Panc1 (cell line): ENCODE data around the gene FAM120C. TPM values are rescaled to one million over a fixed set of nuclear protein-coding genes. Genes with fewer than 3 reads are reported as not detected.

Source experiments
- ATAC-seq: fragments of 200-7000 bp; cut with Tn5 transposase; 2 replicates; pipeline ENCODE4 v1.9.1; 2020; ENCODE audit warnings: mild to moderate bottlenecking, moderate library complexity
- BruUV-seq: library from RNA; stranded (reverse); fragments of 400-500 nt; replicated peaks from 2 replicates; lab custom pipeline; 2021; lab: Mats Ljungman, UMichigan
- CTCF ChIA-PET: fragments of 300-600 bp; sonication (Branson Sonifier 250); formaldehyde crosslinking; loops from one replicate; lab custom pipeline; 2022; ENCODE audit warnings: antibody characterized with exemption; lab: Charles Lee
- POLR2A ChIA-PET: fragments of 300-600 bp; sonication (Branson Sonifier 250); formaldehyde crosslinking; loops from one replicate; lab custom pipeline; 2022; ENCODE audit warnings: antibody characterized with exemption; lab: Charles Lee
- DNase-seq: peaks from one replicate; pipeline ENCODE4 v3.0.0-alpha.2; 2010; ENCODE audit warnings: low read depth, low spot score
- H3K27ac ChIP-seq: 2 replicates; pipeline ENCODE4 v1.5.1; 2011; ENCODE audit warnings: mild to moderate bottlenecking, low read length, inconsistent platforms
- H3K27me3 ChIP-seq: fragments of 200-500 bp; sonication (Bioruptor generic); 2 replicates; pipeline ENCODE4 v1.6.0; 2014; ENCODE audit warnings: low read length, inconsistent platforms; ENCODE audit not compliant: control insufficient read depth, insufficient read depth
- H3K36me3 ChIP-seq: fragments of 200-500 bp; sonication (Bioruptor generic); 2 replicates; pipeline ENCODE4 v1.5.1; 2014; ENCODE audit warnings: inconsistent platforms, mild to moderate bottlenecking, low read length, moderate library complexity; ENCODE audit not compliant: control insufficient read depth, insufficient read depth
- H3K4me1 ChIP-seq: 2 replicates; pipeline ENCODE4 v1.5.1; 2011; ENCODE audit warnings: inconsistent platforms, mild to moderate bottlenecking, low read length, moderate library complexity; ENCODE audit not compliant: control insufficient read depth, insufficient read depth
- H3K4me3 ChIP-seq, 2 experiments: 2 replicates each; pipeline ENCODE4 v1.5.1; 2011 to 2012; ENCODE audit warnings: low read depth in 2 of 2, low read length in 2 of 2, mild to moderate bottlenecking in 2 of 2, inconsistent platforms in 1 of 2, moderate library complexity in 1 of 2
- H3K9me3 ChIP-seq: fragments of 200-500 bp; sonication (Bioruptor generic); 2 replicates; pipeline ENCODE4 v1.5.1; 2014; ENCODE audit warnings: low read depth, mild to moderate bottlenecking, inconsistent platforms, low read length, moderate library complexity; ENCODE audit not compliant: control insufficient read depth, insufficient read depth
- CTCF ChIP-seq: fragments of 450-650 bp; IDR thresholded peaks from 2 replicates; pipeline ENCODE4 v1.5.1; 2017; ENCODE audit warnings: mild to moderate bottlenecking
- POLR2AphosphoS5 ChIP-seq: IDR thresholded peaks from 2 replicates; pipeline ENCODE4 v1.6.1; 2012; ENCODE audit warnings: mild to moderate bottlenecking, low read depth, low read length, moderate library complexity
- SIN3A ChIP-seq: IDR thresholded peaks from 2 replicates; pipeline ENCODE4 v1.6.1; 2012; ENCODE audit warnings: low read depth, mild to moderate bottlenecking, low read length, moderate library complexity, borderline replicate concordance; ENCODE audit not compliant: insufficient read depth
- TCF7L2 ChIP-seq: IDR thresholded peaks from 2 replicates; pipeline ENCODE4 v1.6.1; 2011; ENCODE audit warnings: mild to moderate bottlenecking, low read depth, low read length, inconsistent platforms
- in situ Hi-C: cut with HindIII; loops from 2 replicates; pipeline ENCODE4 v1.10.0; 2016; ENCODE audit warnings: low sequenced_read_pairs, low pct_unique_long_range_greater_than_20kb
- intact Hi-C: fragments of 100-400 bp; cut with micrococcal nuclease; formaldehyde crosslinking; loops from one replicate; pipeline ENCODE4 v1.10.0; 2022; ENCODE audit not compliant: unreplicated experiment
- total RNA-seq: library from RNA; stranded (reverse); gene quantifications from one replicate; pipeline ENCODE4 v1.2.1, GENCODE V29; 2021; ENCODE audit not compliant: unreplicated experiment
- TF ChIP-seq, protein P1 (sequence below), 2 experiments: IDR thresholded peaks; 2 replicates each; pipeline ENCODE4 v1.6.1; 2011 to 2012; ENCODE audit warnings: low read depth in 2 of 2, control low read depth in 1 of 2, low read length in 1 of 2, mild to moderate bottlenecking in 1 of 2, moderate library complexity in 1 of 2; ENCODE audit not compliant: insufficient read depth in 1 of 2

The FAM120C gene
- total RNA-seq, 1 experiment from 2014 or later, result 12.1 TPM

- BruUV-seq, result no TSS peak
- DNase-seq (no peak), ATAC-seq (no peak)
- no peak for TF ChIP-seq POLR2AphosphoS5
- TF ChIP-seq CTCF, result no peak
- TF ChIP-seq, protein P1, sequence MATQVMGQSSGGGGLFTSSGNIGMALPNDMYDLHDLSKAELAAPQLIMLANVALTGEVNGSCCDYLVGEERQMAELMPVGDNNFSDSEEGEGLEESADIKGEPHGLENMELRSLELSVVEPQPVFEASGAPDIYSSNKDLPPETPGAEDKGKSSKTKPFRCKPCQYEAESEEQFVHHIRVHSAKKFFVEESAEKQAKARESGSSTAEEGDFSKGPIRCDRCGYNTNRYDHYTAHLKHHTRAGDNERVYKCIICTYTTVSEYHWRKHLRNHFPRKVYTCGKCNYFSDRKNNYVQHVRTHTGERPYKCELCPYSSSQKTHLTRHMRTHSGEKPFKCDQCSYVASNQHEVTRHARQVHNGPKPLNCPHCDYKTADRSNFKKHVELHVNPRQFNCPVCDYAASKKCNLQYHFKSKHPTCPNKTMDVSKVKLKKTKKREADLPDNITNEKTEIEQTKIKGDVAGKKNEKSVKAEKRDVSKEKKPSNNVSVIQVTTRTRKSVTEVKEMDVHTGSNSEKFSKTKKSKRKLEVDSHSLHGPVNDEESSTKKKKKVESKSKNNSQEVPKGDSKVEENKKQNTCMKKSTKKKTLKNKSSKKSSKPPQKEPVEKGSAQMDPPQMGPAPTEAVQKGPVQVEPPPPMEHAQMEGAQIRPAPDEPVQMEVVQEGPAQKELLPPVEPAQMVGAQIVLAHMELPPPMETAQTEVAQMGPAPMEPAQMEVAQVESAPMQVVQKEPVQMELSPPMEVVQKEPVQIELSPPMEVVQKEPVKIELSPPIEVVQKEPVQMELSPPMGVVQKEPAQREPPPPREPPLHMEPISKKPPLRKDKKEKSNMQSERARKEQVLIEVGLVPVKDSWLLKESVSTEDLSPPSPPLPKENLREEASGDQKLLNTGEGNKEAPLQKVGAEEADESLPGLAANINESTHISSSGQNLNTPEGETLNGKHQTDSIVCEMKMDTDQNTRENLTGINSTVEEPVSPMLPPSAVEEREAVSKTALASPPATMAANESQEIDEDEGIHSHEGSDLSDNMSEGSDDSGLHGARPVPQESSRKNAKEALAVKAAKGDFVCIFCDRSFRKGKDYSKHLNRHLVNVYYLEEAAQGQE (IDR thresholded peaks at IDR 0.05; ENCODE audit: insufficient read depth in 1 of 2, low read depth in 2 of 2, low read length in 1 of 2), result no peak
- no peak for TF ChIP-seq SIN3A
- no peak for TF ChIP-seq TCF7L2
- POLR2A ChIA-PET, result no interaction called here
- Histone ChIP-seq H3K27me3 (no peaks in the 10 kb centered on the region), H3K9me3 (no peaks in the 10 kb centered on the region), H3K4me3 (no peak overlapping the region), H3K27ac (no peak overlapping the region), H3K4me1 (peaks cover 14% of the 10 kb centered on the region; the same call in 1 of the 2 replicates), H3K36me3 (no peaks in the 10 kb centered on the region; the same call in 1 of the 2 replicates)
- in situ Hi-C loops (no loop called here), intact Hi-C loops (no loop called here)
- CTCF ChIA-PET, result no interaction called here
Observed at GRCh38 chrX:54173791-54174190, 9.3 kb downstream of the FAM120C start.

DNA sequence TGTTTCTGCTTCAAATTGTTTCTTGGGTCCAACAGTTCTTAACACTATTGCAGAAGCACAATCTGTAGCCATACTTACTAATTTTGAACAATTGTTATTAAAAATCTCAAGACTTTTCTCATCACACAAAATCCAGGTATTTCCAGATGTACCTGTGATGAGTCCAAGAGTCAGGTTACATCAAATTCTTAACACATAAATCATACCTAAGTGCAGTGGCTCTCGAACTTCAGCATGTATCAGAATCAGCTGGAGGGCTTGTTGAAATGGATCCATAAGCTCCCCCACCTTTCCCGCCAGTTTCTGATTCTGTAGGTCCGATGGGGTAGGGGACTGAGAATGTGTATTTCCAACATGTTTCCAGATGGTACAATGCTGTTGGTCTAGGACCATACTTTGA lies 10.6 kb downstream of the FAM120C start:
- POLR2A ChIA-PET, result no interaction called here
- BruUV-seq, result no TSS peak

More for the DNA sequence above, 10.6 kb downstream of the FAM120C start:
- in situ Hi-C loops, result no loop called here
- TF ChIP-seq CTCF (no peak), TCF7L2 (no peak), POLR2AphosphoS5 (no peak), SIN3A (no peak)
- TF ChIP-seq, protein P1 (IDR thresholded peaks at IDR 0.05; ENCODE audit: insufficient read depth in 1 of 2, low read depth in 2 of 2, low read length in 1 of 2), result no peak
- H3K4me3 ChIP-seq, result no peak overlapping the region
- H3K9me3 ChIP-seq, result no peaks in the 10 kb centered on the region
- H3K4me1 ChIP-seq, result peaks cover under 1% of the 10 kb centered on the region; the same call in 1 of the 2 replicates
- H3K36me3 ChIP-seq, result no peaks in the 10 kb centered on the region; the same call in 1 of the 2 replicates
- CTCF ChIA-PET, result no interaction called here
- no peaks in the 10 kb centered on the region for H3K27me3 ChIP-seq
- H3K27ac ChIP-seq, result no peak overlapping the region
- no peak for ATAC-seq
- no peak for DNase-seq
- intact Hi-C loops, result no loop called here
